Measurements from ENCODE around the gene ACER2.

The ACER2 gene

DNA sequence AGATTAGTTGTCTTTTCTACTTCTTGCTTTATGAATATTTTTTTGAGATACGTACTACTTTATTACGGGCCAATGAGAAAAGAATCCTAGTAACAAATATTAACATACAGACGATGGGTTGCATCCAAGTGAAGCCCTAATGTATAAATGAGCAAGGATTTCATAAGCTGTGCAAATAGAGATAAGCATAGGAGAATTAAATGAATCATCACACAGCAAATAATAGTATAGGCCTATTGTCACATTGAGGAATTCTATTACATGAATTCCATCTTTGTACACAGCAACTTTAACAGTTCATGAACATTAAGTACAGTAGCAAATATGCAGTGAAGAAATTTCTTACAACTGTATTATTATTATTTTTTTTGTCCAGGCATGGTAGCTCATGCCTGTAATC, 78.0 kb downstream of the ACER2 start:
- DNase-seq (ENCODE audit: low spot score): no peak

DNA sequence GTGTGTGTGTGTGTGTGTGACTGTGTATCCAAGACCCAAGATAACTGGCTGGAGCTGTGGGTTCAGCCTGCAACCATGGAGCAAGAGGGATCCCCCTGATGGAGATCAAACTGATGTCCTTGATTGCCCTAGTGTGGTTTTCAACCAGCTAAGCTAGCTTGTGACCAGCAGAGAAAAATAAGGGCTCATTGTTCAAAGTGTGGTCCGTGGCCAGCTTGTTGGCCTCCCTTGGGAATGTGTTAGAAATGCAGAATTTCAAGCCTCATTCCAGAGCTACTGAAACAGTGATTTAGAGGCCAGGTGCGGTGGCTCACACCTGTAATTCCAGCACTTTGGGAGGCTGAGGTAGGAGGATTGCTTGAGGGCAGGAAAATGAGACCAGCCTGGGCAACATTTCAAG, 79.9 kb downstream of the ACER2 start:
- DNase-seq (ENCODE audit: low spot score): peak; percentile 98

GRCh38 chr9:19490269-19490668, 81.5 kb downstream of the ACER2 start:
- DNase-seq (ENCODE audit: low spot score): no peak

- DNase-seq (ENCODE audit: low spot score): no peak
Measured at GRCh38 chr9:19490828-19491227, 82.0 kb downstream of the ACER2 start.

GRCh38 chr9:19492775-19493173, 84.0 kb downstream of the ACER2 start:
- DNase-seq (ENCODE audit: low spot score): no peak

DNA sequence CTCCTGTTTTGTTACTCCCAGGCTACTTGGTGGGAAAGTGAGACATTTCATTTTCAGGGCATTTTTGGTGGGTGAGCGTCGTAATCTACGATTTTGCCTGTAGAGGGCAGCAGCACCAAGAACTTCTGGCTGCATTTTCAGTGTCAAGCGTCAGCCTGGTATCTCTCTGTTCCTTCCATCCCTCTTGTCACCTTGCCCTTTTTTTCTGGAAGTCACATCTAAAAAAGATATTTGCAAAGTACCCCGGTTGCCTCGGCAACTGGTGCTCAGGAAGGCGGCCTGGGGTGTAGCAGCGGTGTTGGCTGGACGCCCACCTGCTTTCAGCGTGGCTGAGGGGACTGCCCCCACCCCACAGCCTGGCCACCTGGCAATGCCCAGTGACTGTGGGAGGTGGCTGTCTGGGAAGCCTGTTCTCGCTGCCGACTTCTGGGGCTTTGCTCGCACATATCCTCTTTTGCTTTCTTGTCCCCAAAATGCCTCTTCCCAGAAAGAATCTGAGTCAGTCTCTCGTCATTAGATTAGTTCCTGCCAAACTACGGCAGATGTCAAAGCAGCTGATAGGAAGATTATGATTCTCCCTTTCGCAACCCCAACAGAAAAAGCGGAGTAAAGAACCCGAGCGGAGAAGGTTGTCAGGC, 84.5 kb downstream of the ACER2 start:
- DNase-seq (ENCODE audit: low spot score): peak; percentile 91

GRCh38 chr9:19493876-19494275, 85.1 kb downstream of the ACER2 start:
- DNase-seq (ENCODE audit: low spot score): no peak

DNA sequence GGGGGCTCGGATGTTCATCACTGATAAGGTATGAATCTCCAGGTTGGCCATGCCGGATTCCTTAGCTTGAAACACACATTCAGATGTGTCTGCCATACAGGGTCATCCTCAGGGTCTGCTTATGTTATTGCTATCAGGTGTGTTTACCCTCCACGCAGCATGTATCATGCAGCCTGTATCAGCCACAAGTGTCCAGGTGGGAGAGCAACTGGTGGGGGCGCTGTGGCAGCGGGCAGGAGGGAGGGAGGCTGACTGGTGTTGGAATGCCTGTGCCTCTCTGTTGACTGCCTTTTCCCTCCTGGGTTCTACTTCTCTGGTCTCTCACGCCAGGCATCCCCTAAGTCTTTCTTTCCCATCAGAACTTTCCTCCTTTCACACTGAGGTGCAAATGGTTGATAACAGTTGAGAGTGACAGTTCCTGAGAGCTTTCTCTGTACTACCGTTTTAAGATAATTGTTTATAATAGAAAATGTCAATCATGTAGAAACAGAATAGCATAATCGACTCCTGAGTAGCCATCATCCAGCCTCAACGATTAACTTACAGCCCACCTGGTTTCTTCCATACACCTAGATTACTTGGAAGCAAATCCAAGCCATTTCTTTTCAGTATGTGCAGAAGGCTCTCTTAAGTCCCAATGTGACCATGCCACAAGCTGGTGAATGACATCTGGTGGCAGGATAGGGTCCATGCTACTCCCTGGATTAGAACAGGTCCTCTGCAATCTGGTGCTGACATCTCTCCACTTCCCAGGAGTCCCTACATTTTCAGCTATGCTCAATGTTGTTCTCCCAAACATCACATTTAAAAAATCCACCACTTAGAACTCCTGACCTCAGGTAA, 86.6 kb downstream of the ACER2 start:
- no peak for DNase-seq (ENCODE audit: low spot score)

DNA sequence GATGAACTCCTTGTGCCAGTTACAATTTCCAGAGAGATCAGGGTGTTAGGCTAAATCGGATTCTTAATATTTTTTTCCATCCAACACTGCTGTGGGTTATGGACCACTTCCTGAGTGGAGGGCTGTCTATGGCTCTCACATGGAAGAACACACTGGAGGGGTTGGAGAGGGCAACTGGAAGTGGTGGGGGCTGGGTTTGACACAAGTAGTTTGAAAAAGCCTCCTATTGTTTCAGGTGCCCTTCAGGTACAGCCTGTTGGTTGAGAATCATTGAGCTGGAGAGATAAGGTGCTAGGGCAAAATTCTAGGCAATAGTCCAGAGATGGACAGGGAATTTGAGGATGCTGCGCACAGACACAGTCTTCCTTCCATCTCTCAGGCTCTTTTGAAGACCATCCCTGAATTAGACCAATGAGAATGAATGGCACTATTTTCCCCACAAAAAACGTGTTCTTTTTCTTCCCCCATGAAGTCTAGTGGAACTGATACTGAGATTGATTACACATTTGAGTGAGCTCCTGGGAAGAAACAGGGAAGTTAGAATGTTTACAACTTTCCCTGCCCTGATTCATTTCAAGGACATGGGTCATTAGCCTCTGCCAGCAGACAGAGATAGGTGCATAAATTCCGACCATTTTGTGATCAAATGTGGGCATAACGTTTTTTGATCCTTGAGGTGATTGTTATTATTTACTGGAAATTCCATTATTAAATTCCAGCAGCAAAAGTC, 87.7 kb downstream of the ACER2 start:
- DNase-seq (ENCODE audit: low spot score): no peak

DNA sequence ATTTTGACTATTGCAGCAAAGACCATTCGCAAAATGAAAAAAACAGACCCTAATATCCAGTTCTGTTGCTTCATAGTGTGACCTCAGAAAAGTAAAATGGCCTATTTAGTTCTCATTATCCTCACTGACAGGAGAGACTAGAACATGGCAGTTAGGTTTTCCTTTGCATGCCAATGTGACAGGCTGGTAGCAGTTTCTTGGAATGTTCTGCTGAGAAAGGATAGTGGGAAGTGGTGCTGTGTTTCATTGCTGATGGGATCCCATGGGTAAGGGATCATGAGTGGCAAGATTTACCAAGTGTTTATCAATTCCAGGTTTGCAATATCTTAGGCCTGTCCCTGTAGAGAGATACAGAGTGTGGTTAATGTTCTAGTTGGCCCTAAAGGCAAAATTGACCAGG, 88.5 kb downstream of the ACER2 start:
- DNase-seq (ENCODE audit: low spot score): no peak

GRCh38 chr9:19498015-19498414, 89.2 kb downstream of the ACER2 start:
- no peak for DNase-seq (ENCODE audit: low spot score)

Data from pons (tissue), 1 donor.